Astrocyte (in vitro differentiated cells and primary cell): Measurements from ENCODE around the gene DGAT2. TPM values are rescaled to one million over a fixed set of nuclear protein-coding genes. Genes with fewer than 3 reads are reported as not detected.

ENCODE experiments used
- DNase-seq: peaks from one replicate; pipeline ENCODE4 v3.0.0-alpha.2; 2010; ENCODE audit warnings: low read depth
- FAIRE-seq: peaks from 2 replicates; lab custom pipeline; 2011; peaks lifted over from hg19 to GRCh38; lab: Jason Lieb, UNC
- H2AFZ ChIP-seq: 2 replicates; pipeline ENCODE4 v1.6.0; 2012; ENCODE audit warnings: low read depth, low read length, inconsistent platforms
- H3K27ac ChIP-seq: 2 replicates; pipeline ENCODE4 v1.5.1; 2011; ENCODE audit warnings: low read depth, low read length, inconsistent platforms
- H3K27me3 ChIP-seq: 2 replicates; pipeline ENCODE4 v1.6.0; 2011; ENCODE audit warnings: low read length, inconsistent platforms; ENCODE audit not compliant: insufficient read depth
- H3K36me3 ChIP-seq: 2 replicates; pipeline ENCODE4 v1.5.1; 2011; ENCODE audit warnings: low read length, inconsistent platforms; ENCODE audit not compliant: insufficient read depth
- H3K4me1 ChIP-seq: 2 replicates; pipeline ENCODE4 v1.5.1; 2011; ENCODE audit warnings: low read length, inconsistent platforms; ENCODE audit not compliant: insufficient read depth
- H3K4me2 ChIP-seq: 2 replicates; pipeline ENCODE4 v1.6.0; 2012; ENCODE audit warnings: low read length, inconsistent platforms
- H3K4me3 ChIP-seq: 2 replicates; pipeline ENCODE4 v1.5.1; 2011; ENCODE audit warnings: low read depth, mild to moderate bottlenecking, low read length, inconsistent platforms; ENCODE audit not compliant: insufficient read depth
- H3K79me2 ChIP-seq: 2 replicates; pipeline ENCODE4 v1.6.0; 2012; ENCODE audit warnings: mild to moderate bottlenecking, low read length, inconsistent platforms; ENCODE audit not compliant: insufficient read depth
- H3K9ac ChIP-seq: 2 replicates; pipeline ENCODE4 v1.6.0; 2012; ENCODE audit warnings: mild to moderate bottlenecking, low read length, inconsistent platforms
- H3K9me3 ChIP-seq: 2 replicates; pipeline ENCODE4 v1.5.1; 2012; ENCODE audit warnings: low read depth, mild to moderate bottlenecking, low read length, inconsistent platforms; ENCODE audit not compliant: insufficient read depth
- H4K20me1 ChIP-seq: 2 replicates; pipeline ENCODE4 v1.6.0; 2012; ENCODE audit warnings: low read length, inconsistent platforms; ENCODE audit not compliant: insufficient read depth
- H3K27ac Mint-ChIP-seq: one replicate; pipeline ENCODE4 v1.8.0; 2021; ENCODE audit warnings: mild to moderate bottlenecking, mixed read lengths; ENCODE audit not compliant: unreplicated experiment
- H3K27me3 Mint-ChIP-seq: one replicate; pipeline ENCODE4 v1.8.0; 2021; ENCODE audit warnings: low read depth, mixed read lengths; ENCODE audit not compliant: unreplicated experiment
- H3K36me3 Mint-ChIP-seq: one replicate; pipeline ENCODE4 v1.8.0; 2021; ENCODE audit warnings: low read depth, mixed read lengths; ENCODE audit not compliant: unreplicated experiment
- H3K4me1 Mint-ChIP-seq: one replicate; pipeline ENCODE4 v1.8.0; 2021; ENCODE audit warnings: low read depth, mixed read lengths; ENCODE audit not compliant: unreplicated experiment
- H3K4me3 Mint-ChIP-seq: one replicate; pipeline ENCODE4 v1.8.0; 2021; ENCODE audit warnings: mild to moderate bottlenecking, moderate library complexity, mixed read lengths; ENCODE audit not compliant: unreplicated experiment
- H3K9me3 Mint-ChIP-seq: one replicate; pipeline ENCODE4 v1.8.0; 2021; ENCODE audit warnings: mild to moderate bottlenecking, mixed read lengths; ENCODE audit not compliant: unreplicated experiment
- EZH2 ChIP-seq: IDR thresholded peaks from 2 replicates; pipeline ENCODE4 v1.6.1; 2012; ENCODE audit warnings: mild to moderate bottlenecking, low read length, inconsistent platforms; ENCODE audit not compliant: insufficient read depth
- total RNA-seq: library from RNA; stranded (reverse); gene quantifications from 2 replicates; pipeline ENCODE4 v1.2.1, GENCODE V29; 2021
- TF ChIP-seq, protein P1 (sequence below): IDR thresholded peaks from 2 replicates; pipeline ENCODE4 v1.5.1; 2011; ENCODE audit warnings: low read depth, mild to moderate bottlenecking, inconsistent platforms, low read length, moderate library complexity; ENCODE audit not compliant: insufficient read depth

DGAT2 gene
- total RNA-seq, 1 donor from 2014 or later = 0.73 TPM

DNA sequence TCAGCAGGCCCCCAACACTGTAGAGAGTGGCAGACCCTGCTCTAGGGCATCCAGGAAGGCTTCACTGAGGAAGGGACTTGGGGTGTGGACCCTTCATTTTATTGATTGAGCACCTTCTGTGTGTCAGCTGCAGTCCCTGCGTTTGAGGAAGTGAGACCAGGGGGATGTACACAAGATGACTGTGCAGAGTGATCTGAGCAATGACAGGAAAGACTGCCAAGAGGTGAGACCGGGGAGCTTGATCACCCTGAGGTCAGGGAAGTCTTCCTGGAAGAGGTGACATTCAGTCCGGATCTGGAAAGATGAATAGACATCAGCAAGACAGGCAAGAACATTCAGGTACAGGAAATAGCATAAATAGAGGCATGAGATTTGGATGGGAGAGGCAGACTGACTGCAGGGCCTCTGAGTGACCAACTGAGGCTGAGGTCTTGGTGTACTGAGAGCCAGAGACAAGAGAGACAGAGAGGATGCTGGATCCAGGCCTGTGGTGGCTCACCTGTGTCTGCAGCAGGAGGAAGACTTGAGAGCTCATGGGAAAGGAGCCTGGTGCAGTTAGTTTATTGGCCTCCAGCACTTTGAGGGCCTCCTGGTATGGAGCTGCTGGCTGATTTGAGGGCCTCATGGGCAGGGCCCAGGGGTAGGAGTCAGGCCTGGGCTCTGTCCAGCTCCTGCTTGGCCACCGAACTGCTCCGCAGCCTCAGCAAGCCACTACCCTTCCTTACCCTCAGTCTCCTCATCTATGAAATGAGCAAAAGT lies 5.2 kb downstream of the DGAT2 start:
- no peaks in the 10 kb centered on the region for H3K4me1 Mint-ChIP-seq

DNA sequence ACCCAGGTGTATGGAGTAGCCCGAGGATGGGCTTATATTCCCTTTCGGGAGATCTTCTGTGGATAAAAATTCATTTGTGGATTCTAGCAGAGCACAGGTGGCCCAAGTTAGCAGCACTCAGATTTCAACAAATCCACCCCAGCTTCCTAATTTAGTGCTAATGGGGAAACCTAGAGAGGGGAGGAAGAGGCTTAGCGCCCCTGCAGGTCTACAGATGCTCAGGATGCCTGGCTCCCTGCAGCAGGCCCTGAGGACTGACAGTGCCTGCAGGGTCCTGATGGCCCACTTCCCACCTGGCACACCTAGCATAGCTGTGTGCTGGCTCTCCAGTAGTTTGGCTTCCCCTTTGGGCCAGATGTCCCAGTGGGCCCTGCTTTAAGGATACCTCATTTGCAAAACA lies 6.5 kb downstream of the DGAT2 start:
- Mint-ChIP-seq H3K36me3 (peaks cover 1% of the 10 kb centered on the region), H3K27ac (no peak overlapping the region), H3K4me3 (no peak overlapping the region), H3K4me1 (no peaks in the 10 kb centered on the region), H3K9me3 (peaks cover 6% of the 10 kb centered on the region), H3K27me3 (peaks cover 69% of the 10 kb centered on the region)
- DNase-seq = no peak
- no peak for FAIRE-seq
- no peak overlapping the region for H3K4me2 ChIP-seq
- H3K79me2 ChIP-seq = no peaks in the 10 kb centered on the region
- H3K27me3 ChIP-seq = peaks cover 12% of the 10 kb centered on the region
- TF ChIP-seq, protein P1, sequence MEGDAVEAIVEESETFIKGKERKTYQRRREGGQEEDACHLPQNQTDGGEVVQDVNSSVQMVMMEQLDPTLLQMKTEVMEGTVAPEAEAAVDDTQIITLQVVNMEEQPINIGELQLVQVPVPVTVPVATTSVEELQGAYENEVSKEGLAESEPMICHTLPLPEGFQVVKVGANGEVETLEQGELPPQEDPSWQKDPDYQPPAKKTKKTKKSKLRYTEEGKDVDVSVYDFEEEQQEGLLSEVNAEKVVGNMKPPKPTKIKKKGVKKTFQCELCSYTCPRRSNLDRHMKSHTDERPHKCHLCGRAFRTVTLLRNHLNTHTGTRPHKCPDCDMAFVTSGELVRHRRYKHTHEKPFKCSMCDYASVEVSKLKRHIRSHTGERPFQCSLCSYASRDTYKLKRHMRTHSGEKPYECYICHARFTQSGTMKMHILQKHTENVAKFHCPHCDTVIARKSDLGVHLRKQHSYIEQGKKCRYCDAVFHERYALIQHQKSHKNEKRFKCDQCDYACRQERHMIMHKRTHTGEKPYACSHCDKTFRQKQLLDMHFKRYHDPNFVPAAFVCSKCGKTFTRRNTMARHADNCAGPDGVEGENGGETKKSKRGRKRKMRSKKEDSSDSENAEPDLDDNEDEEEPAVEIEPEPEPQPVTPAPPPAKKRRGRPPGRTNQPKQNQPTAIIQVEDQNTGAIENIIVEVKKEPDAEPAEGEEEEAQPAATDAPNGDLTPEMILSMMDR = no peak
- no peak for TF ChIP-seq EZH2
- no peak overlapping the region for H3K27ac ChIP-seq
- no peaks in the 10 kb centered on the region for H3K36me3 ChIP-seq
- H3K9ac ChIP-seq = no peak overlapping the region
- no peak overlapping the region for H2AFZ ChIP-seq
- no peak overlapping the region for H3K4me3 ChIP-seq
- no peaks in the 10 kb centered on the region for H3K9me3 ChIP-seq
- H3K4me1 ChIP-seq = peaks cover 7% of the 10 kb centered on the region
- no peaks in the 10 kb centered on the region for H4K20me1 ChIP-seq

More for the DNA sequence above, 5.2 kb downstream of the DGAT2 start:
- no peak overlapping the region for H3K27ac Mint-ChIP-seq
- FAIRE-seq (no peak), DNase-seq (no peak)
- peaks cover 6% of the 10 kb centered on the region for H3K9me3 Mint-ChIP-seq
- H3K27me3 Mint-ChIP-seq = peaks cover 71% of the 10 kb centered on the region
- Histone ChIP-seq H3K9ac (no peak overlapping the region), H3K4me1 (peaks cover 10% of the 10 kb centered on the region), H3K36me3 (no peaks in the 10 kb centered on the region), H4K20me1 (no peaks in the 10 kb centered on the region), H3K27ac (no peak overlapping the region), H3K4me2 (no peak overlapping the region), H3K4me3 (no peak overlapping the region), H3K9me3 (no peaks in the 10 kb centered on the region), H2AFZ (no peak overlapping the region), H3K79me2 (no peaks in the 10 kb centered on the region), H3K27me3 (peaks cover 25% of the 10 kb centered on the region)
- no peak for TF ChIP-seq EZH2
- TF ChIP-seq, protein P1 = no peak
- peaks cover 1% of the 10 kb centered on the region for H3K36me3 Mint-ChIP-seq
- H3K4me3 Mint-ChIP-seq = no peak overlapping the region

DNA sequence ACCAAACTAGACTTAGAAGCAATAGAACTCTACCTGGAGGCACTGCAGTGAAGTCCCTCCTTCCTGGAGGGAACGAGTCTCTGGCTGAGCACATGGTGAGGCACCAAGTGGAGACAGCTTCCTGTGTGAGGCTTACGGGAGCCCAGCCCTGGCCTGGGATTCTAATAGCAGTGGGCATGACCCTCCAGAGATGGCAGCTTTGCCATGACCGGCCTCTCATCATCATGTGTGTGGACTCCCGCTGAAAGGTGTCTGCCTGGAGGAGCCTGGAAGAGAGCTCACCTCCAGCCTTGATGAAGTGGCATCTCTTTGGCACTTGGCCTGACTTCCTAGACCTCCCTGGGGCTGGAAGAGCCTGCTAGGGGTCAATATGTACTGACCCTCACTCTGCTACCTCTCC lies 8.0 kb downstream of the DGAT2 start:
- Histone ChIP-seq H3K79me2 (no peaks in the 10 kb centered on the region), H3K4me1 (peaks cover 7% of the 10 kb centered on the region), H3K27ac (no peak overlapping the region), H2AFZ (no peak overlapping the region), H3K27me3 (no peaks in the 10 kb centered on the region), H4K20me1 (no peaks in the 10 kb centered on the region), H3K36me3 (no peaks in the 10 kb centered on the region), H3K9me3 (no peaks in the 10 kb centered on the region), H3K4me2 (no peak overlapping the region), H3K9ac (no peak overlapping the region), H3K4me3 (no peak overlapping the region)
- H3K9me3 Mint-ChIP-seq = peaks cover 2% of the 10 kb centered on the region
- DNase-seq (no peak), FAIRE-seq (no peak)
- H3K4me1 Mint-ChIP-seq = no peaks in the 10 kb centered on the region
- H3K36me3 Mint-ChIP-seq = no peaks in the 10 kb centered on the region
- H3K27ac Mint-ChIP-seq = no peak overlapping the region
- TF ChIP-seq EZH2 = no peak
- TF ChIP-seq, protein P1 = no peak
- peaks cover 61% of the 10 kb centered on the region for H3K27me3 Mint-ChIP-seq
- no peak overlapping the region for H3K4me3 Mint-ChIP-seq
